IPS-NIHi11 (cell line): ENCODE data around the gene MUC2.
A peak's percentile ranks its signal among the peaks of the same experiment; 100 is the strongest.

Experiments used
- DNase-seq: peaks from one replicate; pipeline ENCODE4 v3.0.0; 2012; ENCODE audit warnings: mixed read lengths, low spot score

The MUC2 gene

GRCh38 chr11:1121813-1122663 lies 47.4 kb downstream of the MUC2 start:
- peak; percentile 29 for DNase-seq

GRCh38 chr11:1122664-1123002 lies 48.0 kb downstream of the MUC2 start:
- DNase-seq, result no peak

- DNase-seq, result no peak
Observed at GRCh38 chr11:1123970-1124369, 49.3 kb downstream of the MUC2 start.
